GM18505 (cell line): Measurements from ENCODE around the gene SOCS4.
"Not testable (repeated sequence)": the region's sequence is repeated elsewhere in the genome, so short reads cannot be mapped to it uniquely, and the experiment has no call there.

ENCODE experiments used
- ATAC-seq: cut with Tn5 transposase; IDR thresholded peaks from one replicate; pipeline ENCODE4 v1.9.1; 2021; ENCODE audit not compliant: unreplicated experiment
- POLR2A ChIP-seq: IDR thresholded peaks from 4 replicates; pipeline ENCODE4 v1.6.1; 2011; ENCODE audit warnings: borderline replicate concordance; ENCODE audit not compliant: insufficient read depth, insufficient read length; ENCODE audit errors: extremely low read depth

The SOCS4 gene

GRCh38 chr14:55031190-55031589 is 4.2 kb downstream of the SOCS4 start:
- no peak for ATAC-seq
- no peak for TF ChIP-seq POLR2A

GRCh38 chr14:55037995-55038394 is 11.0 kb downstream of the SOCS4 start:
- not testable (repeated sequence) for ATAC-seq

DNA sequence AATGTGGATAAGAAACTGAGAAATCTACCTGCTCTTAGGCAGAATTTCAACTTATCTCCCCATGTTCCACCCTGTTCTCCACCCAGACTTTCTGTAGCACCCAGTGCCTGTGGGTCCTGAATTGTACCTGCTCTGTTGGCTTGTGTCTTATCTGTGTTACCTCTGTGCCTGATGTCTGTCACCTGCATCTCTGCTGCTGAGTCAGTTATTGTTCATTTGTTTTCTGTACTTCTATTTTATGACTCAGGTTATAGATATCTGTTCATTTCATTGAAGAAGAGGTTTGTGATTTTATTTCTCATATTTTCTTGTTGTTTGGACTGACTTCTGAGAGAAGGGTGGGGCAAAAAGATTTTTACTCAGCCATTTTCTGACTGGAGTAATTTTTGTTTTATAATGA is 11.7 kb downstream of the SOCS4 start:
- no peak for TF ChIP-seq POLR2A
- ATAC-seq = no peak

DNA sequence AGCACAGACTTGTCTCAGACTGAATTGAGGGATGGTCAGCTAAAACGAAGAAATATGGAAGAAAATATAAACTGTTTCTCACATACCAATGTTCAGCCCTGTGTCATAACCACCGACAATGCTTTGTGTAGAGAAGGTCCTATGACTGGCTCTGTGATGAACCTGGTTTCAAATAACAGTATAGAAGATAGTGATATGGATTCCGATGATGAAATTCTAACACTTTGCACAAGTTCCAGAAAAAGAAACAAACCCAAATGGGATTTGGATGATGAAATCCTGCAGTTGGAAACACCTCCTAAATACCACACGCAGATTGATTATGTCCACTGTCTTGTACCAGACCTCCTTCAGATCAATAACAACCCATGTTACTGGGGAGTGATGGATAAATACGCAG is 16.5 kb downstream of the SOCS4 start:
- TF ChIP-seq POLR2A = no peak
- no peak for ATAC-seq

GRCh38 chr14:55045087-55045486 is 18.1 kb downstream of the SOCS4 start:
- TF ChIP-seq POLR2A = no peak

GRCh38 chr14:55047301-55048053 is 20.4 kb downstream of the SOCS4 start:
- TF ChIP-seq POLR2A = no peak
- ATAC-seq = no peak

More at GRCh38 chr14:55045087-55045486, 18.1 kb downstream of the SOCS4 start:
- no peak for ATAC-seq

DNA sequence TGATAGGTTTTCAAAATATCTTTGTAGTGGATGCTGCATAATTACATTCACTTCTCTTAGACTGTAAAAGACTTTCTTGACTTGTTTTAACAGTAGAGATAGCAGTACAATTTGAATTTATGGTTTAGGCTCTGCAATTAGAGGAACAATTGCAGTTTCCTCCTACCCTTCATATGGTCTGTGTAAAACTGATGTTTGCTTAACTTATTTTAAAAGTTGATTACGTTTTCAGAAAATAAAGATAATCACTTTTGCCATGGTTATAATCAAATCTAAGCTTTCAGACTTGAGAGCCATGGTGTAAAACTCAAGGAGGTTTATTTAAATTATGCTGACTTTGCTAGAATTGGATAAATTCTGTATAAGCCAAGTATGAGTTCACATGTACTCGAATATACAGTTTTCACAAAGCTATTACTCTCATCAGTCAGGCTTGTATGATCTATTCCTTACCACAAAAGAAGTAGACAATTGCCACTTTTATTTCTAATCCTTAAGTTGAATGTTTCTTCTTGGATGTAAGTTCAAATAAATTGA is 21.9 kb downstream of the SOCS4 start:
- no peak for ATAC-seq
- TF ChIP-seq POLR2A = no peak

GRCh38 chr14:55051165-55051422 is 24.1 kb downstream of the SOCS4 start:
- ATAC-seq = peak; percentile 30
- TF ChIP-seq POLR2A = no peak

- peak; percentile 92 for ATAC-seq
- peak; percentile 99 for TF ChIP-seq POLR2A
Measured at GRCh38 chr14:55051423-55052268, 24.6 kb downstream of the SOCS4 start, which contains the start of gene MAPK1IP1L. Gene MAPK1IP1L, plus strand, starts transcription at chr14:55051647. Its CDS starts 10,037 bp downstream, at chr14:55061684.

GRCh38 chr14:55052269-55052930 is 25.4 kb downstream of the SOCS4 start:
- ATAC-seq = peak; percentile 4
- TF ChIP-seq POLR2A = no peak

- no peak for ATAC-seq
- TF ChIP-seq POLR2A = no peak
Measured at GRCh38 chr14:55053018-55053417, 26.0 kb downstream of the SOCS4 start.

DNA sequence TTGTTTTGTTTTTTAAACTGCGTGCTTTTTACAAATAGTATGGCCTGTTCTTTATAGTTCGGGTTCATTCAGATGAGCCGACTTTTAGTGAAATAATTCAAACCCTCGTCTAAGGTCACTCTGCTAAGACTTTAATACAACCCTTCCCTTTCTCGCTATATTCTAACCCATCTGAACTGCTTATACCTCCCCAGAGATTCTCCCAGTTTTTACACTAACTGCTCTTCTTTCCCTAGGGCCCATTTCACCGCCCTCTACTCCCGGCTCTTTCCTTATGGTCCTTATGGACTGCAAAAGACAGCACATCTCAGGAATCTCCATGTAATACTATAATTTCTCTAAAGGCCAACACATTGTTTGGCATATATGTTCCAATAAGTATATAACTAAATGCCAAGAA is 26.5 kb downstream of the SOCS4 start:
- no peak for TF ChIP-seq POLR2A
- no peak for ATAC-seq

GRCh38 chr14:55054098-55054497 is 27.1 kb downstream of the SOCS4 start:
- no peak for ATAC-seq
- no peak for TF ChIP-seq POLR2A

GRCh38 chr14:55057919-55058318 is 30.9 kb downstream of the SOCS4 start:
- ATAC-seq = no peak
- TF ChIP-seq POLR2A = no peak

GRCh38 chr14:55059333-55059732 is 32.3 kb downstream of the SOCS4 start:
- no peak for ATAC-seq
- no peak for TF ChIP-seq POLR2A
